Measurements from ENCODE around the gene SCGB3A2.
A peak's percentile ranks its signal among the peaks of the same experiment; 100 is the strongest.

The SCGB3A2 gene

DNA sequence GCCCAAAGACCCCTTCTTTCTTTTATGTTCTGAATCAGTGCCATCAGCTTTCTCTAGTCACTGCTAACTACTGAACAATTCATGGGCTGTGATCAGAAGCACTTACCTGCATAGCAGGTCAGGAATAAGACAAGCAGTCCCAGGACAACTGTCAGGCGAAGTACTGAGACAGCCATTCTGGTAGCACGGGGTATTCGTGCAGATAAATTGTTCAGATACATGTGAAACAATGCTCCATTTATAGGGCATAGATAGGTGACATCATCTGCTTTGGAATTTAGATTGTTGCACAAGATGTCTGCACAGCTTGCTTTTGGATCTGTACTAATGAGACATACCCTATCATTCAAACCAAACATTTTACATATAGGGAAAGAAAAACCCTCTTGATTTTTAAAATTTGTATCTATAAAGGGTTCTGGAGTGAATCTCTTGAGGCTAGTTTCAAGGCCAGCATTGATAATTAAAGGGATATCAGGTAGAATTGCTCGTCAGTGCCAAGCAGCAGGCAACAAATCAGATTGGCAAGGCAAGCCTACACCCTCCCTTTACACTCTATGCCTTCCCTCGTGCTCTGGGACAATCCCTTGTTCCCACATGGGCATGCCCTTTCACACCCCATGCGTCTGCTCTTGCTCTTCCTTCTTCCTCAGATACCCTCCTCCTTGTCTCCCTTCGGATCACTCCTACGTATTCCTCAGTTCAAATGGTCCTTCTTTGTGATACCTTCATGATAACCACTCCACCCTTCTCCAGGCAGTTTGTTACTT lies 28.0 kb downstream of the SCGB3A2 start, which contains the start of gene C5orf46:
TSS of gene C5orf46 (minus strand) at position 213 of the 770 bp plus-strand sequence. CDS start at position 176, 37 bp downstream.
- DNase-seq = no peak

DNA sequence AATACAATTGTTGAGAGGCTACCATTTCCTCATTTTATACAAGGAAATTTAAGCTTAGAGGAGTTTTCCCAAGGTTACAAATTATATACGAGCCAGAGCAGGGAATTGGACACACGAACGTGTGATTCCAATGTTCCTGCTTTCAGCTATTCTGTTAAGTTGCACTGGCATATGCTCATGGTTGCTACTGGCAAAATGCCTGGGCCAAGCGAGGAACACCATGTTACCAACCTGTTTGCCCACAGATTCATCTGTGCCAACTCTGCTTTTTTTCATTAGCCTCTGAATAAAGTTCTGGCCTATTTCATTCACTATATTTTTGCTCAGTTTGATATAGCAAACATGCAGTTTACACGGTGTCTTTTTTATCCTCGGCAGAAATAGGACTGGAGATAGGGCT lies 32.9 kb downstream of the SCGB3A2 start:
- peak in 1 of 2 donors; percentile 25 for DNase-seq

DNA sequence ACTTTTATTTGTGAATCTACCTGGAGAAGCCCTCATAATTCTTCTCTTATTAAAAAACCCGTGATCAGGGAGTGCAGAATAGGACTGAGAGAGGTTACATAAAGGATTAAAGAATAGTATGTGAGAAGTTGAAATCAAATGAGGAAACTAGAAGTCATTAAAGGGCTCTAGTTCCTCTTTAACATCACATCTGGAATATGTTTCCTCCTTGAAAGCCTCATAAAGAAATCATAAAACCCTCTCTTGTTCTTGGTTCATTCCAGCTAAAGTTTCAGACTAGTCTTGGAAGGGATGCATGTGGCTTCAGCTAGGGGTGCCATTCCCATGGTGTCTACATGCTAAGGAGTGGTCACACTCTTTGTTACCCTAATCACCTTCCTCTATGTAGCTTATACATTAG lies 33.5 kb downstream of the SCGB3A2 start:
- no peak for DNase-seq

DNA sequence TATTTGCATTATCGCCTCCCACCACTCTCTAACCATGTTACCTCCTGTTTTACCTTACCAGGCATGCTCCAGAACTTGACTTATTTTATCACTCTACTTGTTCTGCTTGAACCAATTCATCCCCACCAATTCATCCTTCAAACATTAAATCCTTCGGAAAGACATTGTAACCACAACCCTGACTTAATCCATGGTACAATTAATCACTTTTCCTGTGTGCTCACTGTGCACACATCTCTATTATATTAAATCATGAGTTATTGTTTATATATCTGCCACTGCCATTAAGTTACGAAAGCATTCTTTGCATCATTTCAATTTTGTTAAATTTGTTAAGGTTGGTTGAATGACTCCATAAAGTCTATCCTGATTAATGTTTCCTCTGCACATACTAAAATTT lies 35.3 kb downstream of the SCGB3A2 start:
- no peak for DNase-seq

DNA sequence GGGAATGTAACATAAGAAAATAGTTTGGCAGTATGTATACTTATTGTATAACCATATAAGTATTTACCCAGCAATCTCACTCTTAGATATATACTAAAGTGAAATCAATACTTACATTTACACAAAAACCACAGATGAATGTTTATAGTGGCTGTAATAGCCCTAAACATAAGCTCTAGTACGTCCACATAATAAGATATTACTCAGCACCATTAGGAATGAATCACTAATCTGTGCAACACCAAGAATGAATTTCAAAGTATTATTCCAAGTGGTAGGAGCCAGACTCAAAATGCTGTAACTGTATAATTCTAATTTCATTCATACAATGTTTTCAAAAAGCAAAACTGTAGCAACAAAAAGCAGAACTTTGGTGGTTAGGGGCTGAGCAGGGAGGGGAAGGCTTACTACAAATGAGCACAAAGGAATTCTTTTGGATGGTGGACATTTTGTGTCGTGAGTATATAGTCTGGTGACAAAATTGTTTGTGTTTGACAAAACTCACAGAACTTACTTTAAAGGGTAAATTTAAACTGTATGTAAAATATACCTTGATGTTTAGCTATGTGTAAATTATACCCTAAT lies 39.7 kb downstream of the SCGB3A2 start:
- DNase-seq = no peak

DNA sequence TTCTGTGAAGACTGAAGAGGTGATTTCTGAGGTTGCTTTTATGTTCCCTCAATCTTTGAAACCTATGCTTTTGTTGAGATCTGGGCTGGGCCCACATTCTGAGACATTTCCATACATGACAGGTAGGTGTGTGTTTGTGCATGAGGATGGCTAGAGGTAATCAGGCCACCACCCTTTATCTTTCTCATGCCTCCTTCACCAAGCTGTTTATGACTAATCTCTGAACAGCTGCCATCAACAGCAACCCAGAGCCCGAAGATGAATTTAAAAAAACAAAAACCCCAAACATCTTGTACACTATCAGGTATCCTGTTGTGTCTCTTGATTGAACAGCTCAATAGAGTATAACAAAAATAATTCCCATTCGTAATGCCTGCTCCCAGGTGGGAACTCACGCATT lies 40.4 kb downstream of the SCGB3A2 start:
- no peak for DNase-seq

DNA sequence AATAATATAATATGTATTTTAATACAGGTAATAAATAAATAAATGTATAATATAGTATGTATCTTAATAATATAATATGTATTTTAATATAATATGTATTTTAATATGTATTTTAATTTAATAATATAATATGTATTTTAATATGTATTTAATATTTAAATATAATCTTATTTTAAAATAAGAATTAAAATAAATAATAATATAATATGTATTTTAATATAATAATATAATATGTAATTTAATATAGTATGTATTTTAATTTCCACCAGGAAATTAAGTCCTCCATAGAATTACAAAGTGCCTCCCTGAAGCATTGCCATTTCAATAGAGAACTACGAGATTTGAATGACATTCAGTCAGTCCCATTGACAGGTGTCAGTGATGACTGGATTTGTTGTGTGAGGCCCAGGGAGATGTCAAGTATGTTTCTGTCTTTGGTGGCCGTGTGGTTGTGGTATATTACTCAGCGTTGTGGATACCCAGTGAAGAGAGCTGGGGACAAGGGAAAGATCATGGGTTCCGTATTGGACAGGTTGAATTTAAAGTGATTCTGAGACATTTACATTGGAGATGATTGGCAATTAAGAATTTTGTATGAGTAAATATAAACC lies 42.0 kb downstream of the SCGB3A2 start:
- DNase-seq = no peak

DNA sequence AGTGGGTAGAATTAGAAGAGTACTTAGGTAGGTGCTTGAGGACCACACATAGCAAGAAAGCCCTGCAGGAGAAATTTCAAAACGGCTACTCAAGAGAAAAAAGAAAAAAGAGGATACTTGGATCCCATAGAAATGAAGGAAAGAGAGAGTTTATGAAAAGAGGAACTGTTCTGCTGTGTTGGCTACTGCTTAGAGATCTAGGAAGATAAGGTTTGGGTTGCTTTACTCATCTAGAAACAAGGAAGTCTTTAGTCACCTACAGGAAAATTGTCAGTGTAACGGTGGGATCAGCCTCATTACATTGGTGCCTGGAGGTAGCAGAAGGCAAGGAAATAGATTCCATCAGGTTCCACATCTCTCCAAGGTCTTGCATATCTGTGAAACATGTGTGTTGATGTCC lies 42.6 kb downstream of the SCGB3A2 start:
- no peak for DNase-seq

DNA sequence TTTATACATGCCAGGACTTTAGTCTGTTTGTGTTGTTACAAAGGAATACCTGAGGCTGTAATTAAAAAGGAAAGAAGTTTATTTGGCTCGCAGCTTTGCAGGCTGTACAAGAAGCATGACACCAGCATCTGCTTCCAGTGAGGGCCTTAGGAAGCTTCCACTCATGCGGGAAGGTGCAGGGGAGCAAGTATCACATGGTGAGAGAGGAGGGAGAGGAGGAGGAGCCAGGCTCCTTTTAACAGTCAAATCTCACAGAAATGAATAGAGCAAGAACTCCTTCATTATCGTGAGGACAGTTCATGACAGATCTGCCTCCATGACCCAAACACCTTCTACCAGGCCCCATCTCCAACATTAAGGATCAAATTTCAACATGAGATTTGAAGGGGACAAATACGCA lies 46.5 kb downstream of the SCGB3A2 start:
- no peak for DNase-seq

DNA sequence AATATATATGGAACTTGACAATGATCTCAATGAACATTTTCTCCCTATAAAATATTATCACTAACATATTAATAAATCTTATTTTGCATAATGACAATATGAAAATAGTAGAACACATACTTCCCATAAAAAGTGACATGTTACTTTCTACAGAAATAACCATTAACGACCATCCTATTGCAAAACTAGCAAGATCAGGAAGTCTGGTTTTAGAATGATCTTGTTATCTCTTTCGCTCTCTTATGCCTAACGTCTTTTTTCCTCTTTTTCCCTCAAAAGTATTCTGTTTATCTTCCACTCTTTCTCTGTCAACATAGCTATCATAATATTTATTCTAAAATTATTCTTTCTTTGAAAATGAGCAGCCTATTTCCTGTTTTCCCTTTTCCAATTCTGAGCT lies 49.4 kb downstream of the SCGB3A2 start:
- no peak for DNase-seq

DNA sequence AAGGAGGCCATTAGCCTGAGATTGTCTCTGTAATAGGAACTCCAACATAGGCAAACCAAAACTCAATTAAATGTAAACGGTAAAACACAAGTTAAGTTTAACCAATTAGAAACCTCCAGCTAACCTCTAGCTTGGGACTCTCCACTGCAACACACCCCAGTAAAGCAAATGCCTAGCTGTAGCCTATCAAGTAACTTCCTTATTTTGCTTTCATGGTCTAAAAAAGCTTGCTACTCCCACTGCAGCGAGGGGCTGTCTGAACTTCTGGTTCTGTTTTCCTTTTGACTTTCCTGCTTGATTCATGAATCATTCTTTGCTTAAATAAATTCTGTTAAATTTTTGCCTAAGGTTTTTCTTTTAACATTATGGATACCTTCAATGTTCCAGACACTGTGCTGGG lies 52.3 kb downstream of the SCGB3A2 start:
- DNase-seq = no peak

Data from hippocampal formation (tissue), 2 donors.